K562 (cell line): ENCODE data around the gene CRYM. TPM values are rescaled to one million over a fixed set of nuclear protein-coding genes. Genes with fewer than 3 reads are reported as not detected.

Source experiments
- ATAC-seq: fragments of 200-7000 bp; cut with Tn5 transposase; 3 replicates; pipeline ENCODE4 v1.9.1; 2020; ENCODE audit warnings: moderate library complexity
- BruUV-seq: library from RNA; stranded (reverse); fragments of 400-500 nt; replicated peaks from 2 replicates; lab custom pipeline; 2021; lab: Mats Ljungman, UMichigan
- CTCF ChIA-PET: fragments of 300-600 bp; formaldehyde crosslinking; extraction: SDS; loops from one replicate; lab custom pipeline; 2021; ENCODE audit warnings: low intra/inter-chr PET ratio; lab: Yijun Ruan, JAX
- POLR2A ChIA-PET: fragments of 300-600, 350-650 bp; sonication (Branson Sonifier 250); formaldehyde crosslinking; extraction: SDS; loops from one replicate; lab custom pipeline; 2021; ENCODE audit warnings: antibody characterized with exemption, inconsistent platforms; lab: Yijun Ruan, JAX
- DNase-seq, 4 experiments: peaks; one replicate each; pipeline versions ENCODE4 v3.0.0 to v3.0.0-alpha.2; 2011 to 2018; ENCODE audit warnings: low spot score in 3 of 4, mixed read lengths in 3 of 4; ENCODE audit errors: extremely low read depth in 1 of 4
- FAIRE-seq: peaks from 2 replicates; lab custom pipeline; 2011; peaks lifted over from hg19 to GRCh38; lab: Jason Lieb, UNC
- H2AFZ ChIP-seq: 2 replicates; pipeline ENCODE4 v1.6.0; 2011; ENCODE audit warnings: low read depth, low read length, control low read depth, inconsistent platforms
- H3K27ac ChIP-seq: fragments of 200-600 bp; 3 replicates; pipeline ENCODE4 v1.8.0; 2011; ENCODE audit warnings: low read depth, mild to moderate bottlenecking, control low read depth, inconsistent platforms, low read length, moderate library complexity, mixed read lengths; ENCODE audit errors: extremely low read depth
- H3K27me3 ChIP-seq, 2 experiments: fragments of 300-600 bp in 1 of 2; 2 replicates in 1 of 2; 3 replicates in 1 of 2; pipeline versions ENCODE4 v1.6.0 to v1.8.0; 2011; ENCODE audit warnings: inconsistent platforms in 2 of 2, low read length in 2 of 2, mild to moderate bottlenecking in 1 of 2, mixed read lengths in 1 of 2, moderate library complexity in 1 of 2; ENCODE audit not compliant: control insufficient read depth in 2 of 2, insufficient read depth in 2 of 2
- H3K36me3 ChIP-seq: fragments of 300-600 bp; 3 replicates; pipeline ENCODE4 v1.8.0; 2011; ENCODE audit warnings: mild to moderate bottlenecking, low read length, inconsistent platforms; ENCODE audit not compliant: control insufficient read depth, insufficient read depth
- H3K4me1 ChIP-seq, 2 experiments: fragments of 200-600 bp in 1 of 2; replicated peaks in 1 of 2; 2 replicates in 1 of 2; 3 replicates in 1 of 2; pipeline versions ENCODE4 v1.5.1 to v1.8.0; 2011; ENCODE audit warnings: inconsistent platforms in 2 of 2, low read length in 2 of 2, mild to moderate bottlenecking in 1 of 2, mixed read lengths in 1 of 2, moderate library complexity in 1 of 2; ENCODE audit not compliant: control insufficient read depth in 2 of 2, insufficient read depth in 2 of 2
- H3K4me2 ChIP-seq: 2 replicates; pipeline ENCODE4 v1.6.1; 2011; ENCODE audit warnings: low read length, control low read depth, inconsistent platforms, mixed read lengths; ENCODE audit not compliant: insufficient read depth
- H3K4me3 ChIP-seq: fragments of 200-600 bp; sonication (generic), shearing (Covaris generic); 2 replicates; pipeline ENCODE4 v1.5.1; 2016; ENCODE audit warnings: control low read depth, inconsistent platforms
- H3K79me2 ChIP-seq: fragments of 200-600 bp; 3 replicates; pipeline ENCODE4 v1.8.0; 2011; ENCODE audit warnings: low read length, inconsistent platforms; ENCODE audit not compliant: control insufficient read depth, insufficient read depth
- H3K9ac ChIP-seq, 2 experiments: 2 replicates each; pipeline versions ENCODE4 v1.6.0 to v1.6.1; 2011; ENCODE audit warnings: low read depth in 2 of 2, low read length in 2 of 2, control low read depth in 1 of 2, inconsistent platforms in 1 of 2, mild to moderate bottlenecking in 1 of 2, mixed read lengths in 1 of 2; ENCODE audit not compliant: insufficient read depth in 1 of 2
- H3K9me1 ChIP-seq: one replicate; pipeline ENCODE4 v1.6.0; 2011; ENCODE audit warnings: inconsistent platforms, mild to moderate bottlenecking, low read length, moderate library complexity; ENCODE audit not compliant: control insufficient read depth, insufficient read depth
- H3K9me3 ChIP-seq: replicated peaks from 2 replicates; pipeline ENCODE4 v1.5.1; 2011; ENCODE audit warnings: low read depth, low read length, inconsistent platforms; ENCODE audit not compliant: control insufficient read depth, insufficient read depth
- H4K20me1 ChIP-seq: replicated peaks from 2 replicates; pipeline ENCODE4 v1.6.1; 2011; ENCODE audit warnings: low read length, inconsistent platforms, mixed read lengths; ENCODE audit not compliant: control insufficient read depth, insufficient read depth
- CBX5 ChIP-seq: IDR thresholded peaks from 2 replicates; pipeline ENCODE4 v1.6.1; 2014; ENCODE audit warnings: low read depth, borderline replicate concordance
- CREM ChIP-seq: IDR thresholded peaks from 2 replicates; pipeline ENCODE4 v1.6.1; 2014; ENCODE audit warnings: antibody characterized with exemption, low read depth
- FOXM1 ChIP-seq, 2 experiments: fragments of 450-650 bp in 1 of 2; sonication (generic) in 1 of 2; formaldehyde crosslinking in 1 of 2; IDR thresholded peaks; 2 replicates each; pipeline versions ENCODE4 v1.6.1 to v1.9.0; 2017 to 2022; ENCODE audit warnings: low read depth in 2 of 2, mild to moderate bottlenecking in 2 of 2, missing genetic modification reagents in 1 of 2, moderate library complexity in 1 of 2
- RHOXF2B ChIP-seq: fragments of 250-450 bp; sonication (Bioruptor Pico); conservative IDR thresholded peaks from 2 replicates; pipeline ENCODE4 v1.5.1; 2021
- SETDB1 ChIP-seq: IDR thresholded peaks from one replicate; pipeline ENCODE4 v1.6.1; 2012; ENCODE audit warnings: low read length, control low read depth, inconsistent platforms
- SMARCC2 ChIP-seq: fragments of 450-650 bp; IDR thresholded peaks from 2 replicates; pipeline ENCODE4 v1.6.1; 2017; ENCODE audit warnings: antibody characterized with exemption, moderate library complexity, mild to moderate bottlenecking, low read depth
- TBL1XR1 ChIP-seq, 2 experiments: IDR thresholded peaks; 2 replicates each; pipeline ENCODE4 v1.6.1; 2012; ENCODE audit warnings: improper control_type of control experiment in 2 of 2, low read length in 2 of 2, mild to moderate bottlenecking in 1 of 2
- TCF7 ChIP-seq: sonication (generic); IDR thresholded peaks from 2 replicates; pipeline ENCODE4 v1.6.1; 2016; ENCODE audit warnings: antibody characterized with exemption, borderline replicate concordance
- ZNF436 ChIP-seq: fragments of 250-450, 450-650 bp; sonication (Bioruptor Pico); formaldehyde crosslinking; IDR thresholded peaks from 2 replicates; pipeline ENCODE4 v1.7.0; 2020; ENCODE audit warnings: mild to moderate bottlenecking
- ZSCAN32 ChIP-seq: fragments of 450-650 bp; formaldehyde crosslinking; IDR thresholded peaks from 2 replicates; pipeline ENCODE4 v1.4.0; 2020; ENCODE audit warnings: mild to moderate bottlenecking, moderate library complexity
- WGBS: fragments of 100-300 bp; shearing (Covaris generic); methylation state at CpG from one replicate; pipeline ENCODE4 v1.1.6; 2016; ENCODE audit warnings: low coverage, mixed read lengths; ENCODE audit not compliant: insufficient coverage; ENCODE audit errors: missing lambda C conversion rate; 5-methylcytosine and 5-hydroxymethylcytosine counted together
- in situ Hi-C: fragments of 300-500 bp; cut with MboI; formaldehyde crosslinking; loops from 4 replicates; pipeline ENCODE4 v1.15.0; 2018; ENCODE audit warnings: inconsistent platforms, mixed read lengths
- intact Hi-C: fragments of 100-400 bp; cut with micrococcal nuclease; formaldehyde crosslinking; loops from 2 replicates; pipeline ENCODE4 v1.14.2; 2022
- polyA plus RNA-seq, 8 experiments: library from polyadenylated mRNA; depleted of rRNA in 4 of 8; stranded (reverse) in 5 of 8; unstranded in 3 of 8; fragments of >200 nt; fragmentation: Nextera tagmentation in 2 of 8; fragmentation: Illumina TruSeq in 1 of 8; extraction: Ambion mirVana in 2 of 8; extraction: Trizol in 1 of 8; gene quantifications; 2 replicates each; pipeline versions ENCODE4 v1.2.1 to v1.2.3, GENCODE V29; 2011 to 2014; ENCODE audit warnings: inconsistent platforms in 1 of 8, missing spikeins in 1 of 8
- total RNA-seq, 7 experiments: library from RNA; depleted of rRNA in 6 of 7; stranded (reverse); fragments of >200 nt in 6 of 7; fragmentation: Illumina TruSeq in 2 of 7; extraction: Trizol in 2 of 7; gene quantifications; 2 replicates each; pipeline versions ENCODE4 v1.2.1 to v1.2.3, GENCODE V29; 2011 to 2021; ENCODE audit warnings: low replicate concordance in 1 of 7
- TF ChIP-seq, protein P1 (sequence below): fragments of 200-800 bp; sonication (Bioruptor generic); IDR thresholded peaks from 2 replicates; pipeline ENCODE4 v1.6.1; 2016; ENCODE audit warnings: missing genetic modification characterization, missing compliant biosample characterization
- TF ChIP-seq, protein P2 (sequence below): IDR thresholded peaks from 2 replicates; pipeline ENCODE4 v1.6.1; 2011; ENCODE audit not compliant: insufficient read length; ENCODE audit errors: extremely low read depth
- TF ChIP-seq, protein P3 (sequence below): fragments of 450-650 bp; IDR thresholded peaks from 2 replicates; pipeline ENCODE4 v1.6.1; 2017; ENCODE audit warnings: antibody characterized with exemption
- TF ChIP-seq, protein P4 (sequence below): fragments of 250-450 bp; sonication (Bioruptor Pico); IDR thresholded peaks from 2 replicates; pipeline ENCODE4 v1.8.0; 2021; ENCODE audit warnings: borderline replicate concordance, mild to moderate bottlenecking, moderate library complexity; ENCODE audit not compliant: poor library complexity, severe bottlenecking

CRYM gene
- total and polyA plus RNA-seq, 9 of the 15 experiments (the other 6 are each of a cell fraction or from before 2014, with no cell fraction given), result 0.08 to 0.98 (median 0.47) TPM

DNA sequence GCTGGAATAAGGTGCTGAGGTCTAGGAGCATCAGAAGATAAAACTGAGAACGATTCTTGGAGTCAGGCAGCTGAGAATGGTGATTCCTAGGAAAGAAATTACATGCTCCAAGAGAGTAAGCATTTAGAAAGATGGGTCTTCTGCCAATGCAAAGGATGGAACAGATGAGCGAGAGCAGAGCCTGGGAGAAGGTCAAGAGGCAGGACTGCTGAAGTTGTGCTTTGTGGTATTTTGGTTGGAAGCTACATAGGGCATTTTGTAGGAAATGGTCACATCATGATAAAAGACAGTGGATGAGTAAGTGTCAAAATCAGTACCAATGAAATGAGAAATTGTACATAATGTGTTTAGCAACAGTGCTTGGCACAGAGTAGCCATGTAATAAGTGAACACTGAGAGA lies 1.4 kb upstream of the CRYM start:
- no peak overlapping the region for H3K9ac ChIP-seq
- ATAC-seq (no peak), DNase-seq (no peak), FAIRE-seq (no peak)
- no peak overlapping the region for H3K4me2 ChIP-seq
- POLR2A ChIA-PET, result interaction anchor here (0.6 to 1.1 kb wide), 3 partner anchors 18 to 473 kb away, joined by 3 to 5 read pairs (median 3); no protein-coding TSS in a partner anchor
- H3K27me3 ChIP-seq, result peaks cover 19 to 29% of the 10 kb centered on the region in 2 experiments
- H3K36me3 ChIP-seq, result no peaks in the 10 kb centered on the region
- no peak overlapping the region for H3K27ac ChIP-seq
- in situ Hi-C loops, result loop anchor here (5.0 kb wide), 1 partner anchor 82 kb away; no protein-coding TSS in a partner anchor
- H3K4me1 ChIP-seq, result peaks cover 5 to 22% of the 10 kb centered on the region in 2 experiments; a peak in 3 of 5 replicates
- no peak overlapping the region for H3K4me3 ChIP-seq
- intact Hi-C loops, result loop anchor here (2.0 to 5.0 kb wide), 2 partner anchors 52 to 91 kb away; no protein-coding TSS in a partner anchor
- no peaks in the 10 kb centered on the region for H3K9me1 ChIP-seq
- BruUV-seq, result no TSS peak
- H3K79me2 ChIP-seq, result no peaks in the 10 kb centered on the region
- WGBS, result 21% methylated on average over 2 of the region's 2 CpGs
- H2AFZ ChIP-seq, result no peak overlapping the region
- H4K20me1 ChIP-seq, result no peaks in the 10 kb centered on the region
- peaks cover 7% of the 10 kb centered on the region for H3K9me3 ChIP-seq
- CTCF ChIA-PET, result interaction anchor here (3.9 kb wide), 1 partner anchor 91 kb away, joined by 27 read pairs; no protein-coding TSS in a partner anchor
- TF ChIP-seq TCF7 (no peak), TBL1XR1 (IDR thresholded peaks at IDR 0.05; ENCODE audit: low read length in 2 of 2) (no peak), CREM (no peak), ZSCAN32 (CRISPR knock-in tag) (no peak), SETDB1 (no peak), CBX5 (no peak), ZNF436 (CRISPR knock-in tag) (no peak), SMARCC2 (no peak), FOXM1 (IDR thresholded peaks at IDR 0.05; ENCODE audit: low read depth) (no peak), FOXM1 (CRISPR knock-in tag; IDR thresholded peaks at IDR 0.05; ENCODE audit: low read depth) (no peak), RHOXF2B (CRISPR knock-in tag) (no peak)
- TF ChIP-seq, protein P1, sequence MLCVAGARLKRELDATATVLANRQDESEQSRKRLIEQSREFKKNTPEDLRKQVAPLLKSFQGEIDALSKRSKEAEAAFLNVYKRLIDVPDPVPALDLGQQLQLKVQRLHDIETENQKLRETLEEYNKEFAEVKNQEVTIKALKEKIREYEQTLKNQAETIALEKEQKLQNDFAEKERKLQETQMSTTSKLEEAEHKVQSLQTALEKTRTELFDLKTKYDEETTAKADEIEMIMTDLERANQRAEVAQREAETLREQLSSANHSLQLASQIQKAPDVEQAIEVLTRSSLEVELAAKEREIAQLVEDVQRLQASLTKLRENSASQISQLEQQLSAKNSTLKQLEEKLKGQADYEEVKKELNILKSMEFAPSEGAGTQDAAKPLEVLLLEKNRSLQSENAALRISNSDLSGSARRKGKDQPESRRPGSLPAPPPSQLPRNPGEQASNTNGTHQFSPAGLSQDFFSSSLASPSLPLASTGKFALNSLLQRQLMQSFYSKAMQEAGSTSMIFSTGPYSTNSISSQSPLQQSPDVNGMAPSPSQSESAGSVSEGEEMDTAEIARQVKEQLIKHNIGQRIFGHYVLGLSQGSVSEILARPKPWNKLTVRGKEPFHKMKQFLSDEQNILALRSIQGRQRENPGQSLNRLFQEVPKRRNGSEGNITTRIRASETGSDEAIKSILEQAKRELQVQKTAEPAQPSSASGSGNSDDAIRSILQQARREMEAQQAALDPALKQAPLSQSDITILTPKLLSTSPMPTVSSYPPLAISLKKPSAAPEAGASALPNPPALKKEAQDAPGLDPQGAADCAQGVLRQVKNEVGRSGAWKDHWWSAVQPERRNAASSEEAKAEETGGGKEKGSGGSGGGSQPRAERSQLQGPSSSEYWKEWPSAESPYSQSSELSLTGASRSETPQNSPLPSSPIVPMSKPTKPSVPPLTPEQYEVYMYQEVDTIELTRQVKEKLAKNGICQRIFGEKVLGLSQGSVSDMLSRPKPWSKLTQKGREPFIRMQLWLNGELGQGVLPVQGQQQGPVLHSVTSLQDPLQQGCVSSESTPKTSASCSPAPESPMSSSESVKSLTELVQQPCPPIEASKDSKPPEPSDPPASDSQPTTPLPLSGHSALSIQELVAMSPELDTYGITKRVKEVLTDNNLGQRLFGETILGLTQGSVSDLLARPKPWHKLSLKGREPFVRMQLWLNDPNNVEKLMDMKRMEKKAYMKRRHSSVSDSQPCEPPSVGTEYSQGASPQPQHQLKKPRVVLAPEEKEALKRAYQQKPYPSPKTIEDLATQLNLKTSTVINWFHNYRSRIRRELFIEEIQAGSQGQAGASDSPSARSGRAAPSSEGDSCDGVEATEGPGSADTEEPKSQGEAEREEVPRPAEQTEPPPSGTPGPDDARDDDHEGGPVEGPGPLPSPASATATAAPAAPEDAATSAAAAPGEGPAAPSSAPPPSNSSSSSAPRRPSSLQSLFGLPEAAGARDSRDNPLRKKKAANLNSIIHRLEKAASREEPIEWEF (CRISPR knock-in tag), result no peak
- TF ChIP-seq, protein P2, sequence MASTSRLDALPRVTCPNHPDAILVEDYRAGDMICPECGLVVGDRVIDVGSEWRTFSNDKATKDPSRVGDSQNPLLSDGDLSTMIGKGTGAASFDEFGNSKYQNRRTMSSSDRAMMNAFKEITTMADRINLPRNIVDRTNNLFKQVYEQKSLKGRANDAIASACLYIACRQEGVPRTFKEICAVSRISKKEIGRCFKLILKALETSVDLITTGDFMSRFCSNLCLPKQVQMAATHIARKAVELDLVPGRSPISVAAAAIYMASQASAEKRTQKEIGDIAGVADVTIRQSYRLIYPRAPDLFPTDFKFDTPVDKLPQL, result no peak
- TF ChIP-seq, protein P3, sequence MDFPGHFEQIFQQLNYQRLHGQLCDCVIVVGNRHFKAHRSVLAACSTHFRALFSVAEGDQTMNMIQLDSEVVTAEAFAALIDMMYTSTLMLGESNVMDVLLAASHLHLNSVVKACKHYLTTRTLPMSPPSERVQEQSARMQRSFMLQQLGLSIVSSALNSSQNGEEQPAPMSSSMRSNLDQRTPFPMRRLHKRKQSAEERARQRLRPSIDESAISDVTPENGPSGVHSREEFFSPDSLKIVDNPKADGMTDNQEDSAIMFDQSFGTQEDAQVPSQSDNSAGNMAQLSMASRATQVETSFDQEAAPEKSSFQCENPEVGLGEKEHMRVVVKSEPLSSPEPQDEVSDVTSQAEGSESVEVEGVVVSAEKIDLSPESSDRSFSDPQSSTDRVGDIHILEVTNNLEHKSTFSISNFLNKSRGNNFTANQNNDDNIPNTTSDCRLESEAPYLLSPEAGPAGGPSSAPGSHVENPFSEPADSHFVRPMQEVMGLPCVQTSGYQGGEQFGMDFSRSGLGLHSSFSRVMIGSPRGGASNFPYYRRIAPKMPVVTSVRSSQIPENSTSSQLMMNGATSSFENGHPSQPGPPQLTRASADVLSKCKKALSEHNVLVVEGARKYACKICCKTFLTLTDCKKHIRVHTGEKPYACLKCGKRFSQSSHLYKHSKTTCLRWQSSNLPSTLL, result no peak
- TF ChIP-seq, protein P4, sequence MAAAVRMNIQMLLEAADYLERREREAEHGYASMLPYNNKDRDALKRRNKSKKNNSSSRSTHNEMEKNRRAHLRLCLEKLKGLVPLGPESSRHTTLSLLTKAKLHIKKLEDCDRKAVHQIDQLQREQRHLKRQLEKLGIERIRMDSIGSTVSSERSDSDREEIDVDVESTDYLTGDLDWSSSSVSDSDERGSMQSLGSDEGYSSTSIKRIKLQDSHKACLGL, result no peak
